Neural cell (in vitro differentiated cells): ENCODE results near the gene ULBP1.

ENCODE experiments used
- POLR2AphosphoS5 ChIP-seq: IDR thresholded peaks from 2 replicates; pipeline ENCODE4 v1.6.1; 2012
- TF ChIP-seq, protein P1 (sequence below): fragments of 450-650 bp; IDR thresholded peaks from 2 replicates; pipeline ENCODE4 v1.5.1; 2014; ENCODE audit warnings: antibody characterized with exemption, mild to moderate bottlenecking, moderate library complexity; ENCODE audit not compliant: poor library complexity, severe bottlenecking

DNA sequence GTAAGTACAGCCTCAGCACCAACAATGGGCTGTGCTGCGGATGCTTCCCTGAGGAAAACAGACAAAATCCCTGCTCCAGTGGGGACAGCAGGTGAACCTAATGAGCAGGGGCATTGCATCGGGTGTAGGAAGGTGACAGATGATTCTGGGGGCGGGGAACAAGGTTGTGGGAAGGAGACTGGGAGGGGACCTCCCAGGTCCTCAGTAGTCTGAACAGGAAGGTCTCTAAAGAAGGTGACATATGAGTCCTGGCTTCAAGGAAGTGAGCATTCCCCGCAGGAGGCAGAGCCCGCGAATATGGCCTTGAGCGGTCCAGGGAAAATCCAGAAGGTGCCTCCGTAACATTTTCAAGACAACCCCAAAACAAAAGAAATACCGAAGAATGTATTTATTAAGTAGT, 19.4 kb downstream of the ULBP1 start:
- TF ChIP-seq, protein P1, sequence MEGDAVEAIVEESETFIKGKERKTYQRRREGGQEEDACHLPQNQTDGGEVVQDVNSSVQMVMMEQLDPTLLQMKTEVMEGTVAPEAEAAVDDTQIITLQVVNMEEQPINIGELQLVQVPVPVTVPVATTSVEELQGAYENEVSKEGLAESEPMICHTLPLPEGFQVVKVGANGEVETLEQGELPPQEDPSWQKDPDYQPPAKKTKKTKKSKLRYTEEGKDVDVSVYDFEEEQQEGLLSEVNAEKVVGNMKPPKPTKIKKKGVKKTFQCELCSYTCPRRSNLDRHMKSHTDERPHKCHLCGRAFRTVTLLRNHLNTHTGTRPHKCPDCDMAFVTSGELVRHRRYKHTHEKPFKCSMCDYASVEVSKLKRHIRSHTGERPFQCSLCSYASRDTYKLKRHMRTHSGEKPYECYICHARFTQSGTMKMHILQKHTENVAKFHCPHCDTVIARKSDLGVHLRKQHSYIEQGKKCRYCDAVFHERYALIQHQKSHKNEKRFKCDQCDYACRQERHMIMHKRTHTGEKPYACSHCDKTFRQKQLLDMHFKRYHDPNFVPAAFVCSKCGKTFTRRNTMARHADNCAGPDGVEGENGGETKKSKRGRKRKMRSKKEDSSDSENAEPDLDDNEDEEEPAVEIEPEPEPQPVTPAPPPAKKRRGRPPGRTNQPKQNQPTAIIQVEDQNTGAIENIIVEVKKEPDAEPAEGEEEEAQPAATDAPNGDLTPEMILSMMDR, result no peak
- no peak for TF ChIP-seq POLR2AphosphoS5
